SIG-M5 treated with dmso at 0.1 percent for 504 hours (cell line): Measurements from ENCODE around the gene MLEC.

ENCODE experiments used
- DNase-seq: peaks from one replicate; lab custom pipeline; 2025; ENCODE audit not compliant: unreplicated experiment; lab: John Stamatoyannopoulos, UW

The MLEC gene

DNA sequence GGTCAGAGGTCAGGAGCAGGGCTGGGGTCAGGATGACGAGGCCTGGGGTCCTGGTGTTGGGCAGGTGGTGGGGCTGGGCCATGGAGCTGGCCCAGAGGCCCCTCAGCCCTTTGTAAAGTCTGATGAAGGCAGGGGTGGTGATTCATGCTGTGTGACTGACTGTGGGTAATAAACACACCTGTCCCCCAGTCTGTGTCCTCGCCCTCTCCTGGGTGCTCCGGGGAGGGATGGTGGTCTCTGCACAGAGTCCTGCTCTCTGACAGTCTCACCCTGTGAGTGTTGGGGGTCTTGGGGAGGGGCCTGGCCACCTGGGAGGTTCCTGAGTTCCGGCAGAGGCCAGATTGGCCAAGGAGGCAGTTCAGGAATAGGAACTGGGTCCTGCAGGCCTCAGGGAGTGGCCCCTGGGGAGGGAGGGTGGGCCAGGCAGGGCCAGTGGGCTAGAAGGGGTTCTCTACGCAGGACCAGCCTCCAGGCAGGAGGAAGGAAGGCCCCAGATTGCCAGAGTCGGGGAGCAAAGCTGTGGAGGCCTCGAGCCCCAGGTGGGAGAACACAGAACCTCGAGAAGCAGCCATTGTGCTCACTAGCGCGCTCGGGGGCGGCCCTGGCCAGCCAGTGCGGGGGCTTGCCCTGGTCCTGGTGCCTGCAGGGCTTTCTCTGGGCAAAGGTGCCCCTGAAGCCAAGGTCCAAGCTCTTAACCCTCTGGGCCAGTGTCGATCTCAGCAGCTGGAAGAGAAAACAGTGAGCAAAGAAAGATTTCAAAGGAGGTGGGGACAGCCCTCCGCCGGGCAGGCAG, 53.1 kb downstream of the MLEC start:
- DNase-seq, result no peak

GRCh38 chr12:120740871-120741270, 53.9 kb downstream of the MLEC start:
- no peak for DNase-seq

- DNase-seq, result no peak
Measured at GRCh38 chr12:120741476-120742421, 54.8 kb downstream of the MLEC start.

DNA sequence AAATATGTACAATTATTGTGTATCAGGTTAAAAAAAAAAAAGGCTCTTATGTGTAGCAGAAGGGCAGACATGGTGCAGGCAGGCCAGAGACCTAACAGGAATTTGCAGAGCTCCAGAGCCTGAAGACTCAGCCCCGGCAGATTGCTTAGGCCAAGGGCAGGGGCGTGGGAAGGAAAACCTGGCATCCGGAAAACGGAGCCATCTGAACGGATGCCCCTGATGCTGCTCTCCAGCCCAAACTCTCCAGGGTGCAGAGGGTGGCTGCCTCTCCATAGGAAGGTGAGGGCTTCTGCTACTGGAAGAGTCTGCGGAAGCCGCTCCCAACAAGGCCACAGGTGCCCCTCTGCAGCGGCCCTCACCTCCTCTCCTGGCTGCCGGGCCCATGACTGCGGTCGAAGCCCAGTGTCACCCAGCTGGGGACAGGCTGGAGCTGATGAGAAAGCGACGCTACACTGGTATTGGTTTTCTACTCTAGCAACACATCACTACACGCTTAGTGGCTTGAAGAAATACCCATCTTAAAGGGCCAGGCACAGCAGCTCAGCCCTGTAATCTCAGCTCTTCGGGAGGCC, 58.1 kb downstream of the MLEC start:
- DNase-seq, result no peak

GRCh38 chr12:120748242-120748641, 61.3 kb downstream of the MLEC start:
- no peak for DNase-seq

- no peak for DNase-seq
Measured at GRCh38 chr12:120749256-120749655, 62.3 kb downstream of the MLEC start.

DNA sequence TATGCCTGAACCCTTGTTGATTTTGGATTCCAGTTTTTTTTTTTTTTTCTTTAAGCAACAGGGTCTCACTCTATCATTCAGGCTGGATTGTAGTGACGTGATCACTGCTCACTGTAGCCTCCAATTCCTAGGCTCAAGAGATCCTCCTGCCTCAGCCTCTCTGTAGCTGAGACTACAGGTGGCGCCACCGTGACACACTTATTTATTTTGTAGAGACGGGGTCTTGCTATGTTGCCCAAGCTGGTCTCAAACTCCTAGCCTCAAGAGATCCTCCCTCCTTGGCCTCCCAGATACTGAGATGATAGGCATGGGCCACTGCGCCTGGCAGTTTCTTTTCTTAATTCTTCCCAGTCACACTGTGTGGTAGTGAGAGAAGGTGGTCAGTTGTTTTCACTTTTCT, 63.9 kb downstream of the MLEC start:
- DNase-seq, result no peak

DNA sequence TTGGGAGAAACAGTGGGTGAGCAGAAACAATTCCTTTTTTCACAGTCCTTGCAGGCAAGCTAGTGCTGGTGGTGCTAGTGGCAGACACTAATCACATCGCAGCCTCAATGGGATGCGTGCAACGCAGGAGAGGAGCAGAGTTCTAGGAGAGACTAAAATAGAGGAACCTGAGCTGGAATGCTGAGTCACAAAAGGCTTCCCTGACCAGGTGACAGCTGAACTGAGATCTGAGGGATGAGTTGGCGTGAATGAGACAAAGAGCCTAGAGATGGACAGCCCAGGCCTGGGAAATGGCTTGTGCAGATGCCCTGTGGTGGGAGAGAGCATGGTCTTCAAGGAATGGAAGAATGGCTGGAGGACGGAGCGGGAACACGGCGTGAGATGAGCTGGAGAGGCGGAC, 64.4 kb downstream of the MLEC start:
- DNase-seq, result no peak
